Prostate gland (tissue), 2 donors: ENCODE data around the gene KIF16B.

Source experiments
- CTCF ChIP-seq, 4 experiments: fragments of 200-600 bp in 2 of 4; fragments of 450-650 bp in 2 of 4; sonication (generic) in 2 of 4; IDR thresholded peaks; 1 replicate in 3 of 4; 2 replicates in 1 of 4; pipeline ENCODE4 v1.5.1; 2016 to 2019; ENCODE audit warnings: antibody characterized with exemption in 4 of 4, mild to moderate bottlenecking in 2 of 4, moderate library complexity in 2 of 4
- POLR2A ChIP-seq: fragments of 450-650 bp; IDR thresholded peaks from one replicate; pipeline ENCODE4 v1.6.1; 2016; ENCODE audit warnings: antibody characterized with exemption, mild to moderate bottlenecking

GRCh38 chr20:16415071-16416053, 157.9 kb downstream of the KIF16B start:
- TF ChIP-seq CTCF (IDR thresholded peaks at IDR 0.05) (no peak), POLR2A (no peak)
